IPS-15b (cell line): ENCODE data around the gene EIF2B2.

Source experiments
- H3K27me3 ChIP-seq: one replicate; pipeline ENCODE4 v1.6.1; 2013; ENCODE audit warnings: low read length; ENCODE audit not compliant: control insufficient read depth, insufficient read depth
- H3K36me3 ChIP-seq: one replicate; pipeline ENCODE4 v1.6.1; 2013; ENCODE audit warnings: low read length; ENCODE audit not compliant: control insufficient read depth, insufficient read depth
- H3K4me1 ChIP-seq: one replicate; pipeline ENCODE4 v1.6.1; 2013; ENCODE audit warnings: mild to moderate bottlenecking, low read length; ENCODE audit not compliant: control insufficient read depth, insufficient read depth
- H3K4me3 ChIP-seq: one replicate; pipeline ENCODE4 v1.5.1; 2013; ENCODE audit warnings: low read depth, low read length
- H3K9ac ChIP-seq: one replicate; pipeline ENCODE4 v1.6.1; 2013; ENCODE audit warnings: low read depth, mild to moderate bottlenecking, low read length
- H3K9me3 ChIP-seq: one replicate; pipeline ENCODE4 v1.6.1; 2013; ENCODE audit warnings: mild to moderate bottlenecking, low read length; ENCODE audit not compliant: control insufficient read depth, insufficient read depth

The EIF2B2 gene

DNA sequence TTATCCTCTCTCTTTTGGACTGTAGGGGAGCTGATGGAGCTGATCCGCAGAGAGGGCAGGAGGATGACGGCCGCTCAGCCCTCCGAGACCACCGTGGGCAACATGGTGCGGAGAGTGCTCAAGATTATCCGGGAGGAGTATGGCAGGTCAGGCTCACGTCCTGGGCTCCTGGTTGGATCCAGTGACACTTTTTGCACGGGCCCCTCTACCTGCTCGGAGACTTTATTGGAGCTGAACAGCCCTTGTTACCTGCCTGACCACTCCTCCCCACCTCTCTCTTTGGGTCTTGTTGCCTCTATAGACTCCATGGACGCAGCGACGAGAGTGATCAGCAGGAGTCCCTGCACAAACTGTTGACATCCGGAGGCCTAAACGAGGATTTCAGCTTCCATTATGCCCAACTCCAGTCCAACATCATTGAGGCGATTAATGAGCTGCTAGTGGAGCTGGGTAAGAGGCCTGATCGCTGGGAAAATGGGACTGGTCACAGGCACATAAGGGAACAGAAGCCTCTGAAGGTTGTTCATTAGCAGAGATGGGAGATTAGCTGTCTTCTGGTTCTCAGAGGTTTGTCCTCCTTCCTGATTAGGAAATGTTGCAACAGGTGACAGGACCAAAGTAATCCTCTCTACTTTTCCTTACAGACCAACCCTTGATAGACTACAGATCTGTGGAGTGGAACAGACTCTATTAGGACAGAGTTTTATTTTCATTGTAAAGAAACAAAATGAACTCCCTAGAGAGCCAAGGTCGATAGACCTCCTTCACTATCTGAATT lies 718 bp downstream of the EIF2B2 start:
- H3K4me1 ChIP-seq = no peaks in the 10 kb centered on the region
- H3K9me3 ChIP-seq = no peaks in the 10 kb centered on the region
- H3K27me3 ChIP-seq = no peaks in the 10 kb centered on the region
- H3K4me3 ChIP-seq = peak overlapping the region; percentile 94
- peaks cover 11% of the 10 kb centered on the region for H3K36me3 ChIP-seq
- H3K9ac ChIP-seq = peak overlapping the region; percentile 80

GRCh38 chr14:75005357-75005756 lies 2.6 kb downstream of the EIF2B2 start:
- no peak overlapping the region for H3K9ac ChIP-seq
- no peaks in the 10 kb centered on the region for H3K4me1 ChIP-seq
- no peaks in the 10 kb centered on the region for H3K9me3 ChIP-seq
- no peak overlapping the region for H3K4me3 ChIP-seq
- H3K36me3 ChIP-seq = peaks cover 17% of the 10 kb centered on the region
- no peaks in the 10 kb centered on the region for H3K27me3 ChIP-seq

DNA sequence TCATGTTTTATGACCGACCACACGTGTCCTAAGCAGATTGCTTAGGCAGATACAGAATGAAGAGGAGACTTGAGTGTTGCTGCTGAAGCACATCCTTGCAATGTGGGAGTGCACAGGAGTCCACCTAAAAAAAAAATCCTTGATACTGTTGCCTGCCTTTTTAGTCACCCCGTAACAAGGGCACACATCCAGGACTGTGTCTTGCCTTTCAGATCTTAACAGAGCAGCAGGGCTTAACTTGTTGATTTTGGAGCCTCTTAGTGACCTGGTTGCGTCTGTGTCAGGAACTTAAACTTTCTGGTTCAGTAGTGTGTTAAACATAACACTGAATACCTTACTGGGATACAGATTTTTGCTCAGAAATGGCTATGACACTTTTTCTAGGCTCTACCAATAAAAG lies 6.5 kb downstream of the EIF2B2 start:
- no peaks in the 10 kb centered on the region for H3K4me1 ChIP-seq
- no peak overlapping the region for H3K4me3 ChIP-seq
- no peak overlapping the region for H3K9ac ChIP-seq
- H3K27me3 ChIP-seq = no peaks in the 10 kb centered on the region
- peaks cover 17% of the 10 kb centered on the region for H3K36me3 ChIP-seq
- no peaks in the 10 kb centered on the region for H3K9me3 ChIP-seq

DNA sequence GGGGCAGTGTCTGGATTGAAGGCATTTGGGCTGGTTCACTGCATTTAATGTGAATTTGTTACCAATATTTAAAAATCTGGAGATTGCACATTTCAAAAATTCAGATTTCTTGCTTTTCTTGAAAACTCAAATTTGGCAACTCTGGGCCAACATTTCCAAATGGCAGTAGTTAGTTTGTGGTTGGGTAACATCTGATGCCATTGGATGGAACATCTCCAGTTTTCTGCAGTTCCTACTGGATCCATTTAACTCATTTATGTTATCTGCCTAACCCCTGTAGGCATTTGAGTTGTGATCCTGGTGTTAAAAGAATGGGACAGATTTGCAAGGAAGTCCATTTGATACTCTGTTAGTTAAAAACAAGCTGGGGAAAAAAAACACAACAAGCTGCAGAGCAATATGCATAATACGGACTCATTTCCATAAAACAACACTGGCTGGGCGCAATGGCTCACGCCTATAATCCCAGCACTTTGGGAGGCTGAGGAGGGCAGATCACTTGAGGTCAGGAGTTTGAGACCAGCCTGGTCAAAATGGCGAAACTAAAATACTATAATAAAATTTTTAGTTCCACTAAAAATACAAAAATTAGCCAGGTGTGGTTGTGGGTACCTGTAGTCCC lies 7.9 kb downstream of the EIF2B2 start:
- Histone ChIP-seq H3K4me3 (no peak overlapping the region), H3K9me3 (no peaks in the 10 kb centered on the region), H3K4me1 (no peaks in the 10 kb centered on the region), H3K36me3 (peaks cover 16% of the 10 kb centered on the region), H3K27me3 (no peaks in the 10 kb centered on the region), H3K9ac (no peak overlapping the region)

DNA sequence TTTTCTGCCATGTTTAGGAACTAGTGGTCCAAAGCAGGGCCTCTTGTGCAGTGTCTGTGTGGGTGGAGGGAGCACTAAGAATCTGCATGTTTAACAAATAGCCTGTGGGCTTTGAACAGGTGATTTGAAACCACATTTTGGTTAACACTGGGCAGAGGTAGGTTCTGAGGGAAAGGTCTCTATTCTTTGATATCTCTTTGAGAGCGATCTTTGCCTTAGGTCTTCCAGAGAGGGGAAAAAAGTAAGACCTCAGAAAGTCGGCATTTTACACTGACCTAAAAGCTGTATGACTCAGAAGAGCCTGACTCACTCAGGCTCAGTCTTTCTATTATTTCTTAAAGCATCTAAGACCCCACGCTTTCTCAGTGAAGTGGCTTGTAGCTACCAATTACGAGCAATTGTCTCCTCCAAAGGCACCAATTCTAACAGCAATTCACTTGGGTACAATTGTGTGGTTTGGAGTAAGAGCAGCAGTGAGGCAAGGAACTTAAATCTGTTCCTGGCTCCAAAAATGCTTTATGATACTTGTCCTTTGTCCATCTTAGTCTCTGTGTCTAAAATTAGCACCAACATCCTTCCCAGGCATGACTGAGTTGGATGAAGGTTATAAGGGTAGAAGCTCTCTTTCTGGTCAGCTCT lies 8.8 kb downstream of the EIF2B2 start:
- no peaks in the 10 kb centered on the region for H3K4me1 ChIP-seq
- no peaks in the 10 kb centered on the region for H3K27me3 ChIP-seq
- no peaks in the 10 kb centered on the region for H3K9me3 ChIP-seq
- no peak overlapping the region for H3K9ac ChIP-seq
- no peak overlapping the region for H3K4me3 ChIP-seq
- peaks cover 10% of the 10 kb centered on the region for H3K36me3 ChIP-seq

DNA sequence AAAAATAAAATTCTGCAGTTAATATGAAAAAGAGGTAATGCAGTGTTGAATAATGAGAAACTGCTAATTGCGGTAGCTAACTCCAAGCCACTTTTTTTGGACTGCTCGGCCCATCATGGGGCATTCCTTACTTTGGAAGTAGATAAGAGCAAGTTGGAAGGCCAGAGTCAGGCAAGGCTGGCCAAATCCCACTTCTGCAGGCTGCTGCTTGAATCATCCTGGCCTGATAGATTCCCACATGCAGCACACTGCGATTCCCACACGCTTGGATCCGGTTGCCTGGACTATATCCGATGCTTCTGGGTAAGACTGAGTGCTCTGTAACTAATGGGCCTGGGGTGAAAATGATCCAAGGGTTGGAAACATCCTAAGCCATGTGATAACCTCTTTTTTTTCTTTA lies 10.6 kb downstream of the EIF2B2 start:
- H3K4me1 ChIP-seq = no peaks in the 10 kb centered on the region
- H3K9me3 ChIP-seq = no peaks in the 10 kb centered on the region
- H3K27me3 ChIP-seq = no peaks in the 10 kb centered on the region
- H3K4me3 ChIP-seq = no peak overlapping the region
- H3K9ac ChIP-seq = no peak overlapping the region
- peaks cover 9% of the 10 kb centered on the region for H3K36me3 ChIP-seq

- H3K36me3 ChIP-seq = peaks cover 3% of the 10 kb centered on the region
- H3K4me1 ChIP-seq = no peaks in the 10 kb centered on the region
- no peak overlapping the region for H3K9ac ChIP-seq
Measured at GRCh38 chr14:75015496-75015895, 12.8 kb downstream of the EIF2B2 start.

DNA sequence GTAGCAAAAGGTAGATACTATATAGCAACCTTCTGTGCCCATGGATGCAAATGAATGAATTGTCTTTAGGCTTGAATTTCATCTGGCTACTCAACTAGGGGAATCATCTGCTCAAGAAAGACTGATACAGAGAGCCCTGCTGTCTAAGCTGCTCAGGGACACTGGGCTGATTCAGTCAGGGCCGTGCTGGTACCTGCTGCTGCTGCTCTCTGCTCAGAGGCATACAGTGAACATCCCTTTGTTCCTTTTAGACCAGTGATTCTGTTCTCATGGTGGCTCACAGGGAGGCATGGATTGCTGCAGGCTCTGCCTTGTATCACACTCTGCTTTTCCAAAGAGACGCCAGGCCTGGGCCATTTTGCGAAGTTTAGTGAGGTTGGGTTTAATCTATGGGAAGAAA lies 14.1 kb downstream of the EIF2B2 start:
- no peak overlapping the region for H3K9ac ChIP-seq
- peaks cover 3% of the 10 kb centered on the region for H3K36me3 ChIP-seq
- H3K4me1 ChIP-seq = no peaks in the 10 kb centered on the region
- no peaks in the 10 kb centered on the region for H3K9me3 ChIP-seq
- H3K4me3 ChIP-seq = no peak overlapping the region
- H3K27me3 ChIP-seq = no peaks in the 10 kb centered on the region

More at GRCh38 chr14:75015496-75015895, 12.8 kb downstream of the EIF2B2 start:
- no peak overlapping the region for H3K4me3 ChIP-seq
- H3K9me3 ChIP-seq = no peaks in the 10 kb centered on the region
- no peaks in the 10 kb centered on the region for H3K27me3 ChIP-seq

DNA sequence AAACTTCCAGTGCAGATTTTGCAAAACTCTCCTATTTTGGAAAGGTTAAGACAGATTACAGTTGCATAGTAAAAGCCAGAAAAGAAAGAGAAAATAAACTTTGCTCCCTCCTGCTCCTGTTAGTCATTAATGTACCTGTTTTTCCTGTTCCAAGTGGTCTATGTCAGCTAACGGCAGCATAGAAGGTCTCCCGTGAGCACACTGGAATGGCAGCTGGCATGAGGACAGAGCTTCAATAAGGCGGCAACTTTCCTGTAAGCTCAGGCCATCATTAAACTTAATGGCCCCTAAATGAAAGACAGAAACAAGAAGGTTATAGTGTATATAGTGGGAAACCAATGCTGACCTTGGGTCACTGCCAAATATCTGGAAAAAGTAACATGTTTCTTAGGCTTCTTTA lies 16.0 kb downstream of the EIF2B2 start:
- Histone ChIP-seq H3K4me3 (no peak overlapping the region), H3K4me1 (no peaks in the 10 kb centered on the region), H3K9ac (no peak overlapping the region), H3K27me3 (no peaks in the 10 kb centered on the region), H3K36me3 (peaks cover 3% of the 10 kb centered on the region), H3K9me3 (no peaks in the 10 kb centered on the region)

- Histone ChIP-seq H3K9ac (no peak overlapping the region), H3K27me3 (no peaks in the 10 kb centered on the region), H3K4me1 (no peaks in the 10 kb centered on the region), H3K4me3 (no peak overlapping the region), H3K9me3 (no peaks in the 10 kb centered on the region), H3K36me3 (no peaks in the 10 kb centered on the region)
Measured at GRCh38 chr14:75022655-75023054, 19.9 kb downstream of the EIF2B2 start.

DNA sequence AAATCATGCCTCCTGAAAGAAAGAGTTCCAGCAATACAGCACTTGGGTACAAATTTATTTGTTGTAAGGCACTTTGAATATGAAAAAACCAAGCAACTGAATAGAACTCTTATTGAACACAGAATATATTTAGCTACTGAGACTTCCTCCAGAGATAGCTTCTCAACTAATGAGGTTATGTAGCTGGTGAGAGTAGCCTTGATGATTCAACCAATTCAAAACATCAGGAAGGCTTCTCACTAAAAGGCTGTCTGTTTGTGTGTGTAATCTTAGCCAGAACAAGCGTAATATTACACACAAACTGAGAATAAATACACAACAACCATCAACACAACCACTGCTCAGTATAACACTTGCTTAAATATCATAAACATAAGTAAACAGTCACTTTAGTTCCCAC lies 20.4 kb downstream of the EIF2B2 start:
- H3K27me3 ChIP-seq = no peaks in the 10 kb centered on the region
- H3K9ac ChIP-seq = no peak overlapping the region
- no peaks in the 10 kb centered on the region for H3K4me1 ChIP-seq
- H3K4me3 ChIP-seq = no peak overlapping the region
- H3K9me3 ChIP-seq = no peaks in the 10 kb centered on the region
- no peaks in the 10 kb centered on the region for H3K36me3 ChIP-seq

- H3K27me3 ChIP-seq = no peaks in the 10 kb centered on the region
- H3K9me3 ChIP-seq = no peaks in the 10 kb centered on the region
- no peaks in the 10 kb centered on the region for H3K36me3 ChIP-seq
- no peak overlapping the region for H3K9ac ChIP-seq
- no peak overlapping the region for H3K4me3 ChIP-seq
- no peaks in the 10 kb centered on the region for H3K4me1 ChIP-seq
Measured at GRCh38 chr14:75025082-75025481, 22.4 kb downstream of the EIF2B2 start.
